Measurements from ENCODE around the gene HOXA1.

DNA sequence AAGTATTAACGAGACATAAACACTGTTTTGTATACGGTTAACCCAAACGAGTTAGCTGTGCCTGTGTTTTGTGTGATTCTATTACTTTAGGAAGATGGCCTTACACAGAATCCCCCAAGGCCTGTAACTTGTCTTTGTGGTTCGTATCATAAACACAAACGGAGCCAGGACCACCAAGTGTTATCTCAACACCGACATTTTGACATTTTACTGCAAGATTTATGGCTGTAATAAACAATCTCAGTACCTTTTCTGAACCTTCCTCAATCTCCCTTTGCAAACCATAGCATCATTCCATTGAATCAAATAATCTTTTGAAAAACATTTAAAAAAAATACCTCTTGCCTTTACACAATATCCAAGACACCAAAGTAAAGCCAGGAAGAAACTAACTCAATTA lies 37.2 kb upstream of the HOXA1 start:
- TF ChIP-seq, protein P1, sequence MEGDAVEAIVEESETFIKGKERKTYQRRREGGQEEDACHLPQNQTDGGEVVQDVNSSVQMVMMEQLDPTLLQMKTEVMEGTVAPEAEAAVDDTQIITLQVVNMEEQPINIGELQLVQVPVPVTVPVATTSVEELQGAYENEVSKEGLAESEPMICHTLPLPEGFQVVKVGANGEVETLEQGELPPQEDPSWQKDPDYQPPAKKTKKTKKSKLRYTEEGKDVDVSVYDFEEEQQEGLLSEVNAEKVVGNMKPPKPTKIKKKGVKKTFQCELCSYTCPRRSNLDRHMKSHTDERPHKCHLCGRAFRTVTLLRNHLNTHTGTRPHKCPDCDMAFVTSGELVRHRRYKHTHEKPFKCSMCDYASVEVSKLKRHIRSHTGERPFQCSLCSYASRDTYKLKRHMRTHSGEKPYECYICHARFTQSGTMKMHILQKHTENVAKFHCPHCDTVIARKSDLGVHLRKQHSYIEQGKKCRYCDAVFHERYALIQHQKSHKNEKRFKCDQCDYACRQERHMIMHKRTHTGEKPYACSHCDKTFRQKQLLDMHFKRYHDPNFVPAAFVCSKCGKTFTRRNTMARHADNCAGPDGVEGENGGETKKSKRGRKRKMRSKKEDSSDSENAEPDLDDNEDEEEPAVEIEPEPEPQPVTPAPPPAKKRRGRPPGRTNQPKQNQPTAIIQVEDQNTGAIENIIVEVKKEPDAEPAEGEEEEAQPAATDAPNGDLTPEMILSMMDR (IDR thresholded peaks at IDR 0.05) = no peak
- TF ChIP-seq POLR2A (IDR thresholded peaks at IDR 0.05) = no peak

Measured in thyroid gland (tissue), 4 donors.